Sigmoid colon (tissue), 7 donors: Measurements from ENCODE around the gene SSBP3. TPM values are rescaled to one million over a fixed set of nuclear protein-coding genes. Genes with fewer than 3 reads are reported as not detected.
"Not testable (repeated sequence)": the region's sequence is repeated elsewhere in the genome, so short reads cannot be mapped to it uniquely, and the experiment has no call there.

Experiments used
- DNase-seq: peaks from one replicate; pipeline ENCODE4 v3.0.0-alpha.2; 2019
- H3K27ac ChIP-seq, 4 donors: fragments of 200-600 bp; sonication (generic); one replicate each; pipeline ENCODE4 v1.5.1; 2016 to 2019; ENCODE audit warnings: mild to moderate bottlenecking in 1 of 4
- H3K27me3 ChIP-seq, 3 donors: fragments of 200-600 bp; sonication (generic); one replicate each; pipeline ENCODE4 v1.5.1; 2019; ENCODE audit warnings: mild to moderate bottlenecking in 1 of 3
- H3K36me3 ChIP-seq, 4 donors: fragments of 200-600 bp; sonication (generic); one replicate each; pipeline ENCODE4 v1.5.1; 2016 to 2019
- H3K4me1 ChIP-seq, 4 donors: fragments of 200-600 bp; sonication (generic); one replicate each; pipeline ENCODE4 v1.5.1; 2017 to 2019
- H3K4me3 ChIP-seq, 4 donors: fragments of 200-600 bp; sonication (generic); one replicate each; pipeline ENCODE4 v1.5.1; 2017 to 2019; ENCODE audit warnings: mild to moderate bottlenecking in 2 of 4, moderate library complexity in 1 of 4
- H3K9me3 ChIP-seq, 4 donors: fragments of 200-600 bp in 3 of 4; sonication (generic) in 3 of 4; one replicate each; pipeline versions ENCODE4 v1.5.1 to v1.6.1; 2013 to 2019
- CTCF ChIP-seq, 4 experiments: fragments of 450-650 bp in 3 of 4; fragments of 200-600 bp in 1 of 4; IDR thresholded peaks; one replicate each; pipeline ENCODE4 v1.5.1; 2016 to 2019; ENCODE audit warnings: antibody characterized with exemption in 4 of 4, mild to moderate bottlenecking in 3 of 4, moderate library complexity in 2 of 4
- EP300 ChIP-seq, 4 donors: sonication (generic); formaldehyde crosslinking; IDR thresholded peaks; one replicate each; pipeline ENCODE4 v1.6.1; 2017; ENCODE audit warnings: antibody characterized with exemption in 4 of 4
- POLR2A ChIP-seq, 2 donors: fragments of 450-650 bp; IDR thresholded peaks; one replicate each; pipeline ENCODE4 v1.6.1; 2016; ENCODE audit warnings: antibody characterized with exemption in 2 of 2, mild to moderate bottlenecking in 2 of 2, moderate library complexity in 2 of 2
- POLR2AphosphoS5 ChIP-seq, 4 donors: sonication (generic); formaldehyde crosslinking; IDR thresholded peaks; one replicate each; pipeline ENCODE4 v1.6.1; 2017; ENCODE audit warnings: antibody characterized with exemption in 4 of 4
- WGBS, 2 donors: extraction: QIAGEN DNeasy Blood & Tissue Kit; methylation state at CpG; one replicate each; pipeline ENCODE4 v1.1.7; 2013; 5-methylcytosine and 5-hydroxymethylcytosine counted together
- intact Hi-C: fragments of 100-400 bp; cut with DNase I; formaldehyde crosslinking; loops from one replicate; pipeline ENCODE4 v1.15.1; 2023
- polyA plus RNA-seq, 3 donors: library from polyadenylated mRNA; stranded (reverse); fragments of 200-250 nt; gene quantifications; one replicate each; pipeline ENCODE4 v1.2.3, GENCODE V29; 2013
- total RNA-seq, 4 donors: library from RNA; depleted of rRNA; stranded (reverse); fragments of >200 nt; gene quantifications; one replicate each; pipeline ENCODE4 v1.1.0, GENCODE V29; 2016
- donor health status: healthy with polysubstance abuse.
- donor health status: Bipolar disorder and iron deficiency.
- donor health status: healthy.

Gene SSBP3
- total and polyA plus RNA-seq, 7 donors = 27.4 to 62.5 (median 38.5) TPM

GRCh38 chr1:54350360-54350759, 55.8 kb downstream of the SSBP3 start:
- Histone ChIP-seq H3K27ac (peak overlapping the region in 3 of 4 donors; percentile 66 to 70 (median 69)), H3K27me3 (no peaks in the 10 kb centered on the region), H3K36me3 (no peaks in the 10 kb centered on the region), H3K4me3 (no peak overlapping the region), H3K4me1 (peaks cover 0 to 60% (median 49%) of the 10 kb centered on the region in 4 donors), H3K9me3 (no peaks in the 10 kb centered on the region)
- WGBS, 2 donors = 56 to 58% methylated on average over 5 of the region's 5 CpGs
- intact Hi-C loops = loop anchor here (5.0 kb wide), 1 partner anchor 88 kb away; no protein-coding TSS in a partner anchor
- TF ChIP-seq CTCF (IDR thresholded peaks at IDR 0.05) (no peak), EP300 (IDR thresholded peaks at IDR 0.05) (no peak), POLR2A (IDR thresholded peaks at IDR 0.05) (no peak), POLR2AphosphoS5 (IDR thresholded peaks at IDR 0.05) (peak in 2 of 4 donors; percentile 31 to 39)
- DNase-seq = no peak

GRCh38 chr1:54348700-54349021, 57.5 kb downstream of the SSBP3 start:
- no peaks in the 10 kb centered on the region for H3K9me3 ChIP-seq
- DNase-seq = no peak
- no peaks in the 10 kb centered on the region for H3K36me3 ChIP-seq
- H3K4me3 ChIP-seq = no peak overlapping the region
- H3K27me3 ChIP-seq = no peaks in the 10 kb centered on the region
- WGBS, 2 donors = 66 to 82% methylated on average over 5 of the region's 5 CpGs
- peaks cover 0 to 45% (median 42%) of the 10 kb centered on the region in 4 donors for H3K4me1 ChIP-seq
- intact Hi-C loops = no loop called here
- TF ChIP-seq POLR2A (IDR thresholded peaks at IDR 0.05) (no peak), CTCF (IDR thresholded peaks at IDR 0.05) (no peak)
- peak overlapping the region in 2 of 4 donors; percentile 66 to 69 for H3K27ac ChIP-seq

- Histone ChIP-seq H3K27me3 (no peaks in the 10 kb centered on the region), H3K4me1 (peaks cover 0 to 44% (median 41%) of the 10 kb centered on the region in 4 donors), H3K27ac (peak overlapping the region in 2 of 4 donors; percentile 66 to 69), H3K9me3 (no peaks in the 10 kb centered on the region), H3K4me3 (no peak overlapping the region), H3K36me3 (no peaks in the 10 kb centered on the region)
- WGBS, 2 donors = 22 to 69% methylated on average over 14 of the region's 14 CpGs
- no peak for DNase-seq
- TF ChIP-seq POLR2AphosphoS5 (IDR thresholded peaks at IDR 0.05) = no peak
- no peak for TF ChIP-seq POLR2A (IDR thresholded peaks at IDR 0.05)
- TF ChIP-seq CTCF (IDR thresholded peaks at IDR 0.05) = no peak
- no peak for TF ChIP-seq EP300 (IDR thresholded peaks at IDR 0.05)
- intact Hi-C loops = no loop called here
Measured at GRCh38 chr1:54347955-54348699, 58.1 kb downstream of the SSBP3 start.

GRCh38 chr1:54347261-54347954, 58.8 kb downstream of the SSBP3 start:
- peaks cover 0 to 45% (median 39%) of the 10 kb centered on the region in 4 donors for H3K4me1 ChIP-seq
- WGBS, 2 donors = 41 to 77% methylated on average over 6 of the region's 6 CpGs
- H3K4me3 ChIP-seq = no peak overlapping the region
- H3K27ac ChIP-seq = no peak overlapping the region
- intact Hi-C loops = no loop called here
- TF ChIP-seq EP300 (IDR thresholded peaks at IDR 0.05) = no peak
- no peak for TF ChIP-seq POLR2A (IDR thresholded peaks at IDR 0.05)
- H3K27me3 ChIP-seq = no peaks in the 10 kb centered on the region
- H3K36me3 ChIP-seq = no peaks in the 10 kb centered on the region
- no peaks in the 10 kb centered on the region for H3K9me3 ChIP-seq
- DNase-seq = no peak

- intact Hi-C loops, DNase-seq: not testable (repeated sequence)
- WGBS, 2 donors = 66 to 88% methylated on average over 13 of the region's 13 CpGs
Measured at GRCh38 chr1:54345548-54345947, 60.6 kb downstream of the SSBP3 start.

More at GRCh38 chr1:54345548-54345947, 60.6 kb downstream of the SSBP3 start:
- H3K27ac ChIP-seq, H3K36me3 ChIP-seq, H3K4me3 ChIP-seq, H3K9me3 ChIP-seq, H3K27me3 ChIP-seq: not testable (repeated sequence)
- peaks cover 0 to 43% (median 37%) of the 10 kb centered on the region in 4 donors for H3K4me1 ChIP-seq
